GM18499 (cell line): ENCODE results near the gene TSSK2.

ENCODE experiments used
- ATAC-seq: cut with Tn5 transposase; IDR thresholded peaks from one replicate; pipeline ENCODE4 v1.9.1; 2021; ENCODE audit warnings: moderate number of reproducible peaks; ENCODE audit not compliant: insufficient read depth, unreplicated experiment

Gene TSSK2

DNA sequence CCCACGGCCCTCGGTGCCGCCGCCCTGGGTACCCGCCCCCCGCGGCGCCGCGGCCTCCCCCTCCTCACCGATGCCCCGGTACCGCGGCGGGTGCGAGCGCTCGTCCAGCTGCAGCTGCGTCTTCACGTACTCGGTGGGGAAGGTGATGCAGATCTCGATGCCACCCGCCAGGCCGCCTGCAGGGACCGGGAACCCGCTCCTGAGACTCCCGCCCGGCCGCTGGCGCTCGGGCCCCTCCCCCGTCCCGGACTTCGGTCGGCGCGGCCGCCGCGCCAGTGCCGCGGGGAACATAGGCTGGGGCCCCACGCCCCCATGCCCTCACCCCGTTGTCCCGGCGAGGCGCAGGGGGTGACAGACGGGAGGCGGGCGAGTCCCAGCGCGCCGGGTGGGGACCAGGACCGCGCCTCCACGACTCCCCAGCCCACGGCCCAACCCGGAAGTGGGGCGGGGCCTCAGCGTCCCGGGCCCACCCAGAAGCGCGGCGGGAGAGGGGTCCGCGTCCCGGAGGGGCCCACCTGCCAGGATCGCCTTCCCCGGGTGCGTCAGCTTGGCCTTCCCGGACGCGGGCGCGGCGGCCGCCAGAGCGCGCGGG is 47.1 kb downstream of the TSSK2 start:
- no peak for ATAC-seq

- ATAC-seq: no peak
Observed at GRCh38 chr22:19178657-19179496, 47.8 kb downstream of the TSSK2 start, which contains the start of gene SLC25A1. TSS of gene SLC25A1 (minus strand) at chr22:19178736. CDS start at chr22:19178673, 63 bp downstream.

- no peak for ATAC-seq
Observed at GRCh38 chr22:19179497-19180048, 48.5 kb downstream of the TSSK2 start.

DNA sequence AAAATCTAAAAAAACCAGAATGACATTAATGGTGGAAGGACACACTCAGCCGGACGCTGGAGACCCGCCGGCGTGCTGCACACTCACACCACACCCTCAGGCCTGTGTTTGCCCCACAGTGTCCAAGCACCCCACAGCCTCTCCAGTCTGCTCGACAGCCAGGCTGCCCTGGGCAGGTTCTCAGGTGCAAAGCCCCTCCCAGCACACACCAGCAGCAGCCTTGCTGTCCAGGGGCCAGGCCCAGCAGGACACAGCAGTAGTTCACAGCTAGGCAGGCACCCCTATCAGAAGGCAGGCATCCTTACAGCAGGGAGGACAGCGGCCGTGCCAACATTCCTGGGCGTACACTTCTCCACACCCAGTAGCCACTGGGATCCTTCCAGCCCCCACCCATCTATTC is 49.1 kb downstream of the TSSK2 start:
- no peak for ATAC-seq

GRCh38 chr22:19180740-19181410 is 49.8 kb downstream of the TSSK2 start:
- no peak for ATAC-seq

- no peak for ATAC-seq
Observed at GRCh38 chr22:19181786-19182471, 50.8 kb downstream of the TSSK2 start.
